ENCODE measurements around the gene CADPS2.

DNA sequence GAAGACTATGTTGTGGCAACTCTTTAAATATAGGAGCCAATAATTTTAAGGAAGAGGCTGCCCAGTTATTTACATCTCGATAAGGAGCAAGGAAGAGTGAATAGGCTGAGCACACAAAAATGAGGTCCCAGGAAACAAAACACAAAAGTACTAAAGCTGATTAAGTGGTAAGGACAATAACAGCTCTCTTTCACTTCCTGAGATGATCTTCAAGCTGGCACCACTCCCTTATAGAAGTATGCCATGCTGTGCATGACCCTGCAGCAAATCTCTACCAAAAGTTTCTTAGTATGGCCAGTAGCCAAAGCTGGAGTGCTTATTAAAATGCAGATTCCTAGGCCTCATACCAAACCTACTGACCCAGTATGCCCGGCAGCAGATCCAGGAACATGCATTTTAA, 39.7 kb downstream of the CADPS2 start:
- TF ChIP-seq, protein P1, sequence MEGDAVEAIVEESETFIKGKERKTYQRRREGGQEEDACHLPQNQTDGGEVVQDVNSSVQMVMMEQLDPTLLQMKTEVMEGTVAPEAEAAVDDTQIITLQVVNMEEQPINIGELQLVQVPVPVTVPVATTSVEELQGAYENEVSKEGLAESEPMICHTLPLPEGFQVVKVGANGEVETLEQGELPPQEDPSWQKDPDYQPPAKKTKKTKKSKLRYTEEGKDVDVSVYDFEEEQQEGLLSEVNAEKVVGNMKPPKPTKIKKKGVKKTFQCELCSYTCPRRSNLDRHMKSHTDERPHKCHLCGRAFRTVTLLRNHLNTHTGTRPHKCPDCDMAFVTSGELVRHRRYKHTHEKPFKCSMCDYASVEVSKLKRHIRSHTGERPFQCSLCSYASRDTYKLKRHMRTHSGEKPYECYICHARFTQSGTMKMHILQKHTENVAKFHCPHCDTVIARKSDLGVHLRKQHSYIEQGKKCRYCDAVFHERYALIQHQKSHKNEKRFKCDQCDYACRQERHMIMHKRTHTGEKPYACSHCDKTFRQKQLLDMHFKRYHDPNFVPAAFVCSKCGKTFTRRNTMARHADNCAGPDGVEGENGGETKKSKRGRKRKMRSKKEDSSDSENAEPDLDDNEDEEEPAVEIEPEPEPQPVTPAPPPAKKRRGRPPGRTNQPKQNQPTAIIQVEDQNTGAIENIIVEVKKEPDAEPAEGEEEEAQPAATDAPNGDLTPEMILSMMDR (IDR thresholded peaks at IDR 0.05): no peak
- no peak for TF ChIP-seq POLR2A (IDR thresholded peaks at IDR 0.05; ENCODE audit: low read depth)
